IMR-90 (cell line): ENCODE data around the gene GRM4. TPM values are rescaled to one million over a fixed set of nuclear protein-coding genes. Genes with fewer than 3 reads are reported as not detected.

ENCODE experiments used
- ATAC-seq: fragments of 200-7000 bp; cut with Tn5 transposase; 2 replicates; pipeline ENCODE4 v1.9.1; 2020; ENCODE audit warnings: low read depth, mild to moderate bottlenecking, moderate library complexity
- BruUV-seq: library from RNA; stranded (reverse); fragments of 400-500 nt; replicated peaks from 2 replicates; lab custom pipeline; 2021; lab: Mats Ljungman, UMichigan
- CTCF ChIA-PET: fragments of 300-600 bp; formaldehyde crosslinking; extraction: SDS; loops from one replicate; lab custom pipeline; 2021; ENCODE audit warnings: antibody characterized with exemption; lab: Yijun Ruan, JAX
- POLR2A ChIA-PET: fragments of 300-600 bp; sonication (Branson Sonifier 250); formaldehyde crosslinking; loops from one replicate; lab custom pipeline; 2022; ENCODE audit warnings: antibody characterized with exemption; ENCODE audit not compliant: unreplicated experiment; lab: Charles Lee
- DNase-seq: peaks from one replicate; pipeline ENCODE4 v3.0.0; 2013
- H2AFZ ChIP-seq: replicated peaks from 2 replicates; pipeline ENCODE3; 2013; ENCODE audit warnings: low read length, mild to moderate bottlenecking; ENCODE audit not compliant: poor library complexity
- H2AK5ac ChIP-seq: 2 replicates; pipeline ENCODE4 v1.6.1; 2013; ENCODE audit warnings: low read depth, low read length, inconsistent platforms
- H2AK9ac ChIP-seq: replicated peaks from 2 replicates; pipeline ENCODE3; 2013; ENCODE audit warnings: mild to moderate bottlenecking, low read depth, low read length, moderate library complexity; ENCODE audit not compliant: poor library complexity
- H2BK120ac ChIP-seq: 2 replicates; pipeline ENCODE4 v1.6.1; 2013; ENCODE audit warnings: low read depth, low read length, inconsistent platforms
- H2BK15ac ChIP-seq: 3 replicates; pipeline ENCODE4 v1.6.1; 2013; ENCODE audit warnings: low read depth, low read length, inconsistent platforms
- H2BK20ac ChIP-seq: 2 replicates; pipeline ENCODE4 v1.6.1; 2013; ENCODE audit warnings: low read depth, mild to moderate bottlenecking, inconsistent platforms, low read length, moderate library complexity
- H2BK5ac ChIP-seq: 2 replicates; pipeline ENCODE4 v1.6.1; 2013; ENCODE audit warnings: mild to moderate bottlenecking, low read depth, low read length, inconsistent platforms; ENCODE audit not compliant: poor library complexity, severe bottlenecking
- H3K14ac ChIP-seq: replicated peaks from 2 replicates; pipeline ENCODE4 v1.6.1; 2013; ENCODE audit warnings: low read depth, low read length, inconsistent platforms
- H3K18ac ChIP-seq: 2 replicates; pipeline ENCODE4 v1.6.1; 2013; ENCODE audit warnings: low read depth, low read length, control low read depth
- H3K23ac ChIP-seq: 2 replicates; pipeline ENCODE4 v1.6.1; 2013; ENCODE audit warnings: low read depth, low read length, inconsistent platforms
- H3K27ac ChIP-seq: 2 replicates; pipeline ENCODE4 v1.5.1; 2013; ENCODE audit warnings: mild to moderate bottlenecking, control low read depth, low read length; ENCODE audit not compliant: insufficient read depth
- H3K27me3 ChIP-seq: 2 replicates; pipeline ENCODE4 v1.6.1; 2013; ENCODE audit warnings: low read length; ENCODE audit not compliant: control insufficient read depth, insufficient read depth
- H3K36me3 ChIP-seq: 2 replicates; pipeline ENCODE4 v1.6.1; 2013; ENCODE audit warnings: low read length, mixed read lengths; ENCODE audit not compliant: control insufficient read depth, insufficient read depth
- H3K4ac ChIP-seq: 2 replicates; pipeline ENCODE4 v1.6.1; 2013; ENCODE audit warnings: low read depth, low read length, inconsistent platforms
- H3K4me1 ChIP-seq: 2 replicates; pipeline ENCODE4 v1.6.1; 2013; ENCODE audit warnings: low read length, mixed read lengths; ENCODE audit not compliant: control insufficient read depth, insufficient read depth
- H3K4me2 ChIP-seq: 2 replicates; pipeline ENCODE4 v1.6.1; 2013; ENCODE audit warnings: low read depth, mild to moderate bottlenecking, control low read depth, low read length, moderate library complexity
- H3K4me3 ChIP-seq: 2 replicates; pipeline ENCODE4 v1.5.1; 2013; ENCODE audit warnings: low read depth, mild to moderate bottlenecking, control low read depth, low read length, moderate library complexity; ENCODE audit not compliant: insufficient read depth
- H3K56ac ChIP-seq: 2 replicates; pipeline ENCODE4 v1.6.1; 2013; ENCODE audit warnings: low read length, inconsistent platforms; ENCODE audit not compliant: insufficient read depth; ENCODE audit errors: extremely low read depth
- H3K79me1 ChIP-seq, 2 experiments: 2 replicates each; pipeline ENCODE4 v1.6.1; 2013; ENCODE audit warnings: low read length in 2 of 2, inconsistent platforms in 1 of 2, low read depth in 1 of 2
- H3K9ac ChIP-seq: 2 replicates; pipeline ENCODE4 v1.6.1; 2013; ENCODE audit warnings: low read depth, low read length, control low read depth
- H3K9me1 ChIP-seq: 2 replicates; pipeline ENCODE4 v1.6.1; 2013; ENCODE audit warnings: low read length, inconsistent platforms; ENCODE audit not compliant: insufficient read depth
- H3K9me3 ChIP-seq: 2 replicates; pipeline ENCODE4 v1.6.1; 2013; ENCODE audit warnings: low read length; ENCODE audit not compliant: control insufficient read depth, insufficient read depth
- H4K20me1 ChIP-seq: 2 replicates; pipeline ENCODE4 v1.6.1; 2013; ENCODE audit warnings: low read length, inconsistent platforms; ENCODE audit not compliant: insufficient read depth
- H4K5ac ChIP-seq: 2 replicates; pipeline ENCODE4 v1.6.1; 2013; ENCODE audit warnings: mild to moderate bottlenecking, low read depth, low read length, control low read depth
- H4K8ac ChIP-seq, 2 experiments: 2 replicates each; pipeline ENCODE4 v1.6.1; 2013; ENCODE audit warnings: low read depth in 2 of 2, low read length in 2 of 2, control low read depth in 1 of 2, inconsistent platforms in 1 of 2
- H4K91ac ChIP-seq: 2 replicates; pipeline ENCODE4 v1.6.1; 2013; ENCODE audit warnings: low read depth, low read length, inconsistent platforms; ENCODE audit not compliant: insufficient read depth
- BHLHE40 ChIP-seq: fragments of 150-350 bp; IDR thresholded peaks from 2 replicates; pipeline ENCODE4 v1.6.1; 2016; ENCODE audit warnings: mild to moderate bottlenecking, low read depth, low read length
- CEBPB ChIP-seq: IDR thresholded peaks from 2 replicates; pipeline ENCODE4 v1.6.1; 2012; ENCODE audit warnings: low read depth, low read length, improper control_type of control experiment
- CHD1 ChIP-seq: IDR thresholded peaks from 2 replicates; pipeline ENCODE4 v1.6.1; 2012; ENCODE audit warnings: low read depth, low read length, improper control_type of control experiment
- CTCF ChIP-seq: conservative IDR thresholded peaks from 2 replicates; pipeline ENCODE4 v1.5.1; 2012; ENCODE audit warnings: mild to moderate bottlenecking, low read depth, low read length, improper control_type of control experiment
- ELK1 ChIP-seq: fragments of 150-350 bp; IDR thresholded peaks from 2 replicates; pipeline ENCODE4 v1.6.1; 2016; ENCODE audit warnings: low read depth, mild to moderate bottlenecking, low read length, moderate library complexity, borderline replicate concordance
- FOS ChIP-seq: fragments of 150-350 bp; IDR thresholded peaks from 2 replicates; pipeline ENCODE4 v1.6.1; 2016; ENCODE audit warnings: low read depth, low read length
- MAFK ChIP-seq: IDR thresholded peaks from 2 replicates; pipeline ENCODE4 v1.6.1; 2012; ENCODE audit warnings: low read depth, low read length, improper control_type of control experiment
- MAZ ChIP-seq: IDR thresholded peaks from 2 replicates; pipeline ENCODE4 v1.6.1; 2012; ENCODE audit warnings: low read depth, mild to moderate bottlenecking, low read length, improper control_type of control experiment, moderate library complexity, borderline replicate concordance
- MXI1 ChIP-seq: IDR thresholded peaks from 2 replicates; pipeline ENCODE4 v1.6.1; 2012; ENCODE audit warnings: low read depth, mild to moderate bottlenecking, low read length, moderate library complexity, borderline replicate concordance
- NFE2L2 ChIP-seq: fragments of 150-350 bp; IDR thresholded peaks from 2 replicates; pipeline ENCODE4 v1.6.1; 2016; ENCODE audit warnings: low read depth, mild to moderate bottlenecking, low read length
- POLR2A ChIP-seq: IDR thresholded peaks from 2 replicates; pipeline ENCODE4 v1.6.1; 2012; ENCODE audit warnings: mild to moderate bottlenecking, low read depth, low read length
- RAD21 ChIP-seq: IDR thresholded peaks from 2 replicates; pipeline ENCODE4 v1.6.1; 2012; ENCODE audit warnings: low read length, improper control_type of control experiment
- RCOR1 ChIP-seq: IDR thresholded peaks from 2 replicates; pipeline ENCODE4 v1.6.1; 2012; ENCODE audit warnings: mild to moderate bottlenecking, low read length, improper control_type of control experiment; ENCODE audit not compliant: insufficient replicate concordance
- RFX5 ChIP-seq: IDR thresholded peaks from 2 replicates; pipeline ENCODE4 v1.8.0; 2012; ENCODE audit warnings: low read depth, mild to moderate bottlenecking, low read length, moderate library complexity
- SMC3 ChIP-seq: fragments of 150-350 bp; IDR thresholded peaks from 2 replicates; pipeline ENCODE4 v1.6.1; 2016; ENCODE audit warnings: low read depth, mild to moderate bottlenecking, antibody characterized with exemption, low read length, moderate library complexity
- USF2 ChIP-seq: fragments of 150-350 bp; IDR thresholded peaks from 2 replicates; pipeline ENCODE4 v1.6.1; 2017; ENCODE audit warnings: mild to moderate bottlenecking, antibody characterized with exemption, low read length, low read depth
- WGBS, 2 experiments: methylation state at CpG; one replicate each; pipeline versions ENCODE4 v1.1.5 to v1.1.7; 2013; ENCODE audit warnings: missing lambda C conversion rate in 2 of 2; ENCODE audit not compliant: insufficient read length in 1 of 2; ENCODE audit errors: extremely low coverage in 2 of 2; 5-methylcytosine and 5-hydroxymethylcytosine counted together
- dilution Hi-C: fragments of 300-500 bp; cut with HindIII; formaldehyde crosslinking; loops from one replicate; pipeline ENCODE4 v1.14.3; 2018; ENCODE audit warnings: low sequenced_read_pairs; ENCODE audit not compliant: unreplicated experiment
- in situ Hi-C: fragments of 300-500 bp; cut with MboI; formaldehyde crosslinking; loops from 3 replicates; pipeline ENCODE4 v1.14.3; 2019; ENCODE audit warnings: low sequenced_read_pairs, inconsistent platforms, mixed read lengths
- intact Hi-C: fragments of 100-400 bp; cut with micrococcal nuclease; formaldehyde crosslinking; loops from 2 replicates; pipeline ENCODE4 v1.10.0; 2022
- polyA plus RNA-seq, 3 experiments: library from polyadenylated mRNA; depleted of rRNA; stranded (reverse); fragments of >200 nt; gene quantifications; 2 replicates each; pipeline ENCODE4 v1.2.3, GENCODE V29; 2012; ENCODE audit warnings: low replicate concordance in 1 of 3
- total RNA-seq: library from RNA; depleted of rRNA; stranded (reverse); fragments of >200 nt; gene quantifications from 2 replicates; pipeline ENCODE4 v1.2.3, GENCODE V29; 2012

The GRM4 gene
- total and polyA plus RNA-seq, 2 of the 4 experiments (the other 2 are of a cell fraction) = 0.02 TPM; not detected in 1

GRCh38 chr6:34052918-34053608 is 92.8 kb downstream of the GRM4 start:
- H3K4me3 ChIP-seq = no peak overlapping the region
- no peak overlapping the region for H2BK20ac ChIP-seq
- DNase-seq (no peak), ATAC-seq (no peak)
- no peak overlapping the region for H2BK120ac ChIP-seq
- no peaks in the 10 kb centered on the region for H4K20me1 ChIP-seq
- H2AK9ac ChIP-seq = no peak overlapping the region
- no peaks in the 10 kb centered on the region for H3K9me1 ChIP-seq
- no peak overlapping the region for H3K9ac ChIP-seq
- BruUV-seq = no TSS peak
- no peak overlapping the region for H2BK5ac ChIP-seq
- 11% methylated on average over 4 of the region's 7 CpGs; no CpG with 5 or more reads in 1 of the 2 experiments for WGBS, 2 experiments
- H4K91ac ChIP-seq = no peak overlapping the region
- H3K36me3 ChIP-seq = no peaks in the 10 kb centered on the region
- H3K4me2 ChIP-seq = no peak overlapping the region
- intact Hi-C loops (no loop called here), dilution Hi-C loops (no loop called here), in situ Hi-C loops (no loop called here)
- H3K27me3 ChIP-seq = peaks cover 49% of the 10 kb centered on the region
- H3K18ac ChIP-seq = no peak overlapping the region
- H4K5ac ChIP-seq = no peak overlapping the region
- no peaks in the 10 kb centered on the region for H3K4me1 ChIP-seq
- no peak overlapping the region for H2AFZ ChIP-seq
- H3K27ac ChIP-seq = no peak overlapping the region
- CTCF ChIA-PET = interaction anchor here (0.6 kb wide), 1 partner anchor 340 kb away, joined by 4 read pairs; no protein-coding TSS in a partner anchor
- H3K4ac ChIP-seq = no peak overlapping the region
- H3K79me1 ChIP-seq = no peaks in the 10 kb centered on the region
- no peaks in the 10 kb centered on the region for H3K9me3 ChIP-seq
- no peak overlapping the region for H2BK15ac ChIP-seq
- no peak overlapping the region for H3K14ac ChIP-seq
- H3K23ac ChIP-seq = no peak overlapping the region
- H4K8ac ChIP-seq = no peak overlapping the region
- H3K56ac ChIP-seq = no peak overlapping the region
- POLR2A ChIA-PET = no interaction called here
- TF ChIP-seq CHD1 (no peak), RFX5 (no peak), BHLHE40 (no peak), MAZ (no peak), CEBPB (no peak), SMC3 (no peak), NFE2L2 (no peak), CTCF (no peak), RAD21 (no peak), MAFK (no peak), FOS (no peak), ELK1 (no peak), POLR2A (no peak), USF2 (no peak), MXI1 (no peak), RCOR1 (no peak)
- H2AK5ac ChIP-seq = no peak overlapping the region
